SU-DHL-6 (cell line): ENCODE data around the gene ODAPH.

Source experiments
- H2AFZ ChIP-seq: fragments of 200-600 bp; sonication (generic); 2 replicates; pipeline ENCODE4 v1.6.1; 2014; ENCODE audit warnings: low read depth, mild to moderate bottlenecking, moderate library complexity, mixed read lengths, antibody characterized with exemption, low read length; ENCODE audit not compliant: severe bottlenecking
- H3F3A ChIP-seq: fragments of 200-600 bp; shearing (Covaris generic); 2 replicates; pipeline ENCODE4 v1.6.0; 2016; ENCODE audit warnings: antibody characterized with exemption, mild to moderate bottlenecking; ENCODE audit not compliant: insufficient read depth
- H3K27ac ChIP-seq: fragments of 200-600 bp; sonication (generic); 2 replicates; pipeline ENCODE4 v1.5.1; 2016; ENCODE audit warnings: low read depth, mild to moderate bottlenecking, low read length, moderate library complexity, mixed read lengths
- H3K27me3 ChIP-seq: fragments of 200-600 bp; sonication (generic), shearing (Covaris generic); 2 replicates; pipeline ENCODE4 v1.6.0; 2014; ENCODE audit warnings: mild to moderate bottlenecking, low read length
- H3K36me3 ChIP-seq: fragments of 200-600 bp; sonication (generic); 2 replicates; pipeline ENCODE4 v1.6.1; 2014; ENCODE audit warnings: mild to moderate bottlenecking, low read length, mixed read lengths
- H3K4me2 ChIP-seq: fragments of 300-600, 200-600 bp; shearing (Covaris generic), sonication (generic); 2 replicates; pipeline ENCODE4 v1.6.0; 2014; ENCODE audit warnings: low read length, low read depth, mild to moderate bottlenecking; ENCODE audit not compliant: poor library complexity, severe bottlenecking
- H3K4me3 ChIP-seq: fragments of 200-600 bp; sonication (generic); 2 replicates; pipeline ENCODE4 v1.5.1; 2014; ENCODE audit warnings: antibody characterized with exemption, low read length, mild to moderate bottlenecking, mixed read lengths; ENCODE audit not compliant: insufficient read depth, poor library complexity, severe bottlenecking
- H3K79me2 ChIP-seq: fragments of 200-600 bp; sonication (generic); 2 replicates; pipeline ENCODE4 v1.6.1; 2014; ENCODE audit warnings: mild to moderate bottlenecking, low read length, moderate library complexity; ENCODE audit not compliant: insufficient read depth
- H3K9ac ChIP-seq: fragments of 200-600 bp; sonication (generic); 2 replicates; pipeline ENCODE4 v1.7.0; 2014; ENCODE audit warnings: mild to moderate bottlenecking, low read length
- H3K9me2 ChIP-seq: fragments of 200-600 bp; sonication (generic); replicated peaks from 2 replicates; pipeline ENCODE4 v1.6.1; 2014; ENCODE audit warnings: low read length; ENCODE audit not compliant: insufficient read depth
- H3K9me3 ChIP-seq: fragments of 200-600 bp; sonication (generic); 2 replicates; pipeline ENCODE4 v1.6.1; 2014; ENCODE audit warnings: low read length, mixed read lengths; ENCODE audit not compliant: insufficient read depth
- H4K20me1 ChIP-seq: fragments of 200-600 bp; sonication (generic); 2 replicates; pipeline ENCODE4 v1.6.1; 2014; ENCODE audit warnings: low read depth, mild to moderate bottlenecking, antibody characterized with exemption, low read length, moderate library complexity, mixed read lengths
- EZH2phosphoT487 ChIP-seq: fragments of 200-600 bp; sonication (generic), shearing (Covaris generic); conservative IDR thresholded peaks from 2 replicates; pipeline ENCODE4 v1.6.1; 2018; ENCODE audit warnings: mild to moderate bottlenecking, antibody characterized with exemption, low read length, moderate library complexity, mixed read lengths
- TF ChIP-seq, protein P1 (sequence below): fragments of 200-600 bp; sonication (generic); IDR thresholded peaks from one replicate; pipeline ENCODE4 v1.5.1; 2017; ENCODE audit warnings: antibody characterized with exemption, mild to moderate bottlenecking, low read length, moderate library complexity; ENCODE audit not compliant: insufficient read depth, poor library complexity, severe bottlenecking

The ODAPH gene

DNA sequence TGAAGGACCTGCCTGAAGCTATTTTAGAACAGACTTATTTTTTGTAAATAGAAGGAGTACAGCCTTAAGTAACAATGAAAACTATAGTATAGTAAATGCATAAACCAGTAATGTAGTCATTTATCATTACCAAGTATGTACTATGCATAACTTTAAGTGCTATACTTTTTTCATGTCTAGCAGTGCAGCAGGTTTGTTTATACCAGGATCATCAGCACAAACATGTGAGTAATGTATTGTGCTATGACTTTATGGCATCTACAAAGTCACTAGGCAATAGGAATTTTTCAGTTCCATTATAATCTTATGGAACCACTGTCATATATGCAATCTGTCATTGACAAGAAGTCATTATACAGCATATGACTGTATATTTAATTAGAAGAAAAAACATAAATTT, 3.4 kb upstream of the ODAPH start:
- no peak overlapping the region for H3K4me2 ChIP-seq
- H3K36me3 ChIP-seq: no peaks in the 10 kb centered on the region
- no peak for TF ChIP-seq EZH2phosphoT487
- TF ChIP-seq, protein P1, sequence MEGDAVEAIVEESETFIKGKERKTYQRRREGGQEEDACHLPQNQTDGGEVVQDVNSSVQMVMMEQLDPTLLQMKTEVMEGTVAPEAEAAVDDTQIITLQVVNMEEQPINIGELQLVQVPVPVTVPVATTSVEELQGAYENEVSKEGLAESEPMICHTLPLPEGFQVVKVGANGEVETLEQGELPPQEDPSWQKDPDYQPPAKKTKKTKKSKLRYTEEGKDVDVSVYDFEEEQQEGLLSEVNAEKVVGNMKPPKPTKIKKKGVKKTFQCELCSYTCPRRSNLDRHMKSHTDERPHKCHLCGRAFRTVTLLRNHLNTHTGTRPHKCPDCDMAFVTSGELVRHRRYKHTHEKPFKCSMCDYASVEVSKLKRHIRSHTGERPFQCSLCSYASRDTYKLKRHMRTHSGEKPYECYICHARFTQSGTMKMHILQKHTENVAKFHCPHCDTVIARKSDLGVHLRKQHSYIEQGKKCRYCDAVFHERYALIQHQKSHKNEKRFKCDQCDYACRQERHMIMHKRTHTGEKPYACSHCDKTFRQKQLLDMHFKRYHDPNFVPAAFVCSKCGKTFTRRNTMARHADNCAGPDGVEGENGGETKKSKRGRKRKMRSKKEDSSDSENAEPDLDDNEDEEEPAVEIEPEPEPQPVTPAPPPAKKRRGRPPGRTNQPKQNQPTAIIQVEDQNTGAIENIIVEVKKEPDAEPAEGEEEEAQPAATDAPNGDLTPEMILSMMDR: no peak
- no peak overlapping the region for H2AFZ ChIP-seq
- H3K9ac ChIP-seq: no peak overlapping the region
- no peak overlapping the region for H3K4me3 ChIP-seq
- H3K9me3 ChIP-seq: no peaks in the 10 kb centered on the region
- H3K79me2 ChIP-seq: no peaks in the 10 kb centered on the region
- no peaks in the 10 kb centered on the region for H4K20me1 ChIP-seq
- no peaks in the 10 kb centered on the region for H3K9me2 ChIP-seq
- H3F3A ChIP-seq: no peaks in the 10 kb centered on the region
- no peak overlapping the region for H3K27ac ChIP-seq
- H3K27me3 ChIP-seq: no peaks in the 10 kb centered on the region

DNA sequence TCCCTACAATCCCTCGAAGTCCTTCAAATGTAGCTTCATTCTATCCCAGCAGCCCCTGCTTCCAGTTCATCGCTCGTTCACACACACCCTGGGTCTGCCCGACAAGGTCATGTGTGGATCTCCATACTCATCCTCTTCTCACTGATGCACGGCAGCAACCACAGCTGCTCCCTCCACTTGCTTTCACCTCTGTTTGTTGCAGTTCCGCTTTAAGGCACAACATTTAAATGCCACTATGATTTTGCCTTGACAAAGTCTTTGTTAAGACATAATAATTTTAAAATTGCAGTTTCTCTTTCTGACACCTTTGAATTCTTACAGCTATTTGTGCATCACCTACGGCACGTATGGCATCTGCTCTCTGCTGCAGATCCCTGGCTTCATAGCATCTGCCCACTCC, 1.8 kb downstream of the ODAPH start:
- no peaks in the 10 kb centered on the region for H3K36me3 ChIP-seq
- H2AFZ ChIP-seq: no peak overlapping the region
- H3K27ac ChIP-seq: no peak overlapping the region
- no peak overlapping the region for H3K9ac ChIP-seq
- no peaks in the 10 kb centered on the region for H3F3A ChIP-seq
- no peaks in the 10 kb centered on the region for H3K9me2 ChIP-seq
- TF ChIP-seq, protein P1: no peak
- H3K79me2 ChIP-seq: no peaks in the 10 kb centered on the region
- H4K20me1 ChIP-seq: no peaks in the 10 kb centered on the region
- H3K9me3 ChIP-seq: no peaks in the 10 kb centered on the region
- no peaks in the 10 kb centered on the region for H3K27me3 ChIP-seq
- no peak overlapping the region for H3K4me3 ChIP-seq
- peak overlapping the region; percentile 20 for H3K4me2 ChIP-seq

DNA sequence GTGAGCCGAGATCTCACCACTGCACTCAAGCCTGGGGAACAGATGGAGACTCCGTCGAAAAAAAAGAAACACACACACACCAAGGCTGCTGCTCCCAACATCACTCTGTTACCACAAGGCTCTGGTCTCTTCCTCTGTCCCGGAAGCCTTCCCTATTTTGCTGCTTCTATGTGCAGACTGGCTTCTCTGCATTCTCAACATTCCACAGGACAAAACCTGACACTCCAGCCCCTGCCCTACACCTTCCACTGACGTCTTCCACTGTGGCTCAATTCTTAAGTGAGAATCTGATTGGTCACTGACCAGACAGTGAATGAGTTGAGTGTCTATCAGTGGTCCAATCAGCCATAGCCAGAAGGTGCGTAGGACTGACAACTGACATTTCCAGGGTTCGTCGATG, 5.9 kb downstream of the ODAPH start:
- H2AFZ ChIP-seq: no peak overlapping the region
- H3K79me2 ChIP-seq: no peaks in the 10 kb centered on the region
- no peaks in the 10 kb centered on the region for H3K9me3 ChIP-seq
- no peaks in the 10 kb centered on the region for H4K20me1 ChIP-seq
- H3K9ac ChIP-seq: no peak overlapping the region
- H3K9me2 ChIP-seq: no peaks in the 10 kb centered on the region
- H3K4me2 ChIP-seq: no peak overlapping the region
- no peak overlapping the region for H3K27ac ChIP-seq
- H3K4me3 ChIP-seq: no peak overlapping the region
- no peaks in the 10 kb centered on the region for H3K27me3 ChIP-seq
- H3F3A ChIP-seq: no peaks in the 10 kb centered on the region
- TF ChIP-seq, protein P1: no peak
- TF ChIP-seq EZH2phosphoT487: no peak
- H3K36me3 ChIP-seq: no peaks in the 10 kb centered on the region

DNA sequence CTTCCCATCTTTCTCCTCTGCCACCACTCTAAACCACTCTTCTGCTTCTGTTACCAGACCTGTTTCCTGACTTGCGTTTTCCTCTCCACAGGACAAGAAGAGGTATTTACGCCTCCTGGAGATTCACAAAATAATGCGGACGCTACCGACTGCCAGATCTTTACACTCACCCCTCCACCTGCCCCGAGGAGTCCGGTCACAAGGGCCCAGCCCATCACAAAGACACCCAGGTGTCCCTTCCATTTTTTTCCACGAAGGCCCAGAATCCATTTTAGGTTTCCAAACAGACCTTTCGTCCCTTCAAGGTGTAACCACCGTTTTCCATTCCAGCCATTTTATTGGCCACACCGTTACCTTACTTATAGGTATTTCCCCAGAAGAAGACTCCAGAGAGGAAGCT, 8.2 kb downstream of the ODAPH start:
- no peak overlapping the region for H2AFZ ChIP-seq
- H4K20me1 ChIP-seq: no peaks in the 10 kb centered on the region
- no peak overlapping the region for H3K4me3 ChIP-seq
- TF ChIP-seq, protein P1: no peak
- TF ChIP-seq EZH2phosphoT487: no peak
- no peak overlapping the region for H3K27ac ChIP-seq
- no peak overlapping the region for H3K4me2 ChIP-seq
- no peaks in the 10 kb centered on the region for H3K9me3 ChIP-seq
- H3K79me2 ChIP-seq: no peaks in the 10 kb centered on the region
- H3K36me3 ChIP-seq: no peaks in the 10 kb centered on the region
- no peaks in the 10 kb centered on the region for H3F3A ChIP-seq
- no peaks in the 10 kb centered on the region for H3K9me2 ChIP-seq
- no peak overlapping the region for H3K9ac ChIP-seq
- no peaks in the 10 kb centered on the region for H3K27me3 ChIP-seq
